Measurements from ENCODE around the gene KCTD6.

KCTD6 gene

DNA sequence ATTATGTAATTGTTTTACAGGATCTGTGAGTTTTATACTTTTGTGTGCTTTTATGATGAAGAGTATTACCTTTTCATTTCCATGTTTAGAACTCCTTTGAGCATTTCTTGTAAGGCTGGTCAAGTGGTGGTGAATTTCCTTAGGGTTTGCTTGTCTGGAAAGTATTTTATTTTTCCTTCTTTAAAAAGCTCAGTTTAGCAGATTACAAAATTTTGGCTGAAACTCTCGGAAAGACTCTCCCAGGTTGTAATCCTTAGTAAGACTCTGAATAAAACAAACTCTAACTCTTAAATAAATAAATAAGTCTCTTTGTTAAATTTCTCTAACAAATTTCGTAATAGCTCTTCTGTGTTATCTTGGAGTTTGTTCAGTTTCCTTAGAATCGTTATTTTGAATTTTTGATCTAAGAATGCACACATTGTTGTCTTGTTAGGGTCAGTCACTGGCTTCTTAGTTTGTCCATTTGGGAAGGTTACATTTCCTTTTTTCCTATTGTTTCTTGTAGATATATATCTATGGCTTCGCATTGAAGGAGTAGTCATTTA, 59.8 kb downstream of the KCTD6 start:
- Mint-ChIP-seq H3K27me3 (peaks cover 12% of the 10 kb centered on the region), H3K27ac (no peak overlapping the region), H3K9me3 (peaks cover 9 to 12% of the 10 kb centered on the region in 2 donors), H3K4me1 (no peaks in the 10 kb centered on the region), H3K4me3 (no peak overlapping the region)
- ATAC-seq (no peak), DNase-seq (no peak)

All from stimulated activated naive CD8-positive, alpha-beta T cell treated with anti-CD3 and anti-CD28 coated beads, Interleukin-15, amount 100 ng/mL, for 72 hours (primary cell).